Spleen (tissue), 11 donors: ENCODE data around the gene ATP10A. TPM values are rescaled to one million over a fixed set of nuclear protein-coding genes. Genes with fewer than 3 reads are reported as not detected.
"Not testable (repeated sequence)": the region's sequence is repeated elsewhere in the genome, so short reads cannot be mapped to it uniquely, and the experiment has no call there.

Source experiments
- DNase-seq: peaks from one replicate; pipeline ENCODE4 v3.0.0-alpha.2; 2020
- H3K27ac ChIP-seq, 8 donors: fragments of 200-600 bp; sonication (generic) in 7 of 8; 1 replicate in 4 of 8; 2 replicates in 4 of 8; pipeline versions ENCODE4 v1.5.0 to v1.8.0; 2016 to 2021; ENCODE audit warnings: inconsistent platforms in 4 of 8, mild to moderate bottlenecking in 4 of 8, moderate library complexity in 1 of 8
- H3K27me3 ChIP-seq, 7 donors: fragments of 200-600 bp; sonication (generic) in 6 of 7; replicated peaks in 1 of 7; 1 replicate in 4 of 7; 2 replicates in 3 of 7; pipeline versions ENCODE4 v1.5.0 to v1.8.0; 2016 to 2021; ENCODE audit warnings: inconsistent platforms in 3 of 7, mild to moderate bottlenecking in 1 of 7
- H3K36me3 ChIP-seq, 6 donors: fragments of 200-600 bp; sonication (generic) in 5 of 6; 1 replicate in 4 of 6; 2 replicates in 2 of 6; pipeline versions ENCODE4 v1.5.0 to v1.8.0; 2016 to 2021; ENCODE audit warnings: inconsistent platforms in 2 of 6
- H3K4me1 ChIP-seq, 6 donors: fragments of 200-600 bp; sonication (generic) in 5 of 6; 1 replicate in 3 of 6; 2 replicates in 3 of 6; pipeline versions ENCODE4 v1.5.0 to v1.8.0; 2016 to 2021; ENCODE audit warnings: inconsistent platforms in 3 of 6
- H3K4me3 ChIP-seq, 8 donors: fragments of 200-600 bp; sonication (generic) in 7 of 8; 1 replicate in 4 of 8; 2 replicates in 4 of 8; pipeline versions ENCODE4 v1.5.0 to v1.8.0; 2016 to 2021; ENCODE audit warnings: inconsistent platforms in 4 of 8, mild to moderate bottlenecking in 4 of 8, moderate library complexity in 2 of 8
- H3K9me3 ChIP-seq, 8 donors: fragments of 200-600 bp; sonication (generic) in 7 of 8; 1 replicate in 4 of 8; 2 replicates in 4 of 8; pipeline versions ENCODE4 v1.5.0 to v1.8.0; 2016 to 2021; ENCODE audit warnings: inconsistent platforms in 4 of 8
- CTCF ChIP-seq, 11 experiments: fragments of 200-600 bp in 7 of 11; fragments of 450-650 bp in 4 of 11; sonication (generic) in 4 of 11; IDR thresholded peaks in 8 of 11; conservative IDR thresholded peaks in 3 of 11; 1 replicate in 7 of 11; 2 replicates in 4 of 11; pipeline versions ENCODE4 v1.4.0 to v1.8.0; 2016 to 2021; ENCODE audit warnings: antibody characterized with exemption in 11 of 11, inconsistent platforms in 4 of 11, mild to moderate bottlenecking in 1 of 11
- POLR2A ChIP-seq, 3 donors: fragments of 450-650 bp; IDR thresholded peaks; one replicate each; pipeline ENCODE4 v1.5.1; 2017; ENCODE audit warnings: antibody characterized with exemption in 3 of 3, mild to moderate bottlenecking in 1 of 3
- POLR2AphosphoS5 ChIP-seq, 3 donors: sonication (generic); formaldehyde crosslinking; IDR thresholded peaks; one replicate each; pipeline ENCODE4 v1.5.1; 2017; ENCODE audit warnings: antibody characterized with exemption in 3 of 3
- WGBS, 5 donors: extraction: QIAGEN DNeasy Blood & Tissue Kit in 3 of 5; methylation state at CpG; one replicate each; pipeline versions ENCODE4 v1.1.5 to v1.1.7; 2013 to 2018; 5-methylcytosine and 5-hydroxymethylcytosine counted together
- intact Hi-C: fragments of 100-400 bp; cut with DNase I; formaldehyde crosslinking; loops from one replicate; pipeline ENCODE4 v1.15.0; 2023; ENCODE audit warnings: low total_unique reads
- polyA plus RNA-seq, 3 donors: library from polyadenylated mRNA; stranded (reverse); fragments of 200-250 nt; gene quantifications; one replicate each; pipeline ENCODE4 v1.2.1, GENCODE V29; 2013
- total RNA-seq, 7 donors: library from RNA; depleted of rRNA in 3 of 7; stranded (reverse); fragments of >200 nt in 3 of 7; fragmentation: NEBNext Ultra II Directional in 4 of 7; extraction: Animal tissue kit (Norgen Biotek cat#: 25700) in 4 of 7; gene quantifications; one replicate each; pipeline versions ENCODE4 v1.1.0 to v1.2.1, GENCODE V29; 2016 to 2021
- donor health status: healthy with polysubstance abuse.
- donor health status: DM: no; HTN: no; CAD: no; lungs with moderate emphysema.
- donor health status: DM: no; HTN: no; CAD: no.
- donor health status: Bipolar disorder and iron deficiency.
- donor health status: healthy.
- donor health status: DM: no; HTN: no; CAD: no.
- donor health status: DM: yes; HTN: yes; CAD: no.

The ATP10A gene
- total and polyA plus RNA-seq, 10 donors = 0.54 to 8.6 (median 2.7) TPM

GRCh38 chr15:25859838-25860645 lies 3.1 kb downstream of the ATP10A start:
- 75 to 85% (median 80%) methylated on average over 15 of the region's 15 CpGs for WGBS, 5 donors
- Histone ChIP-seq H3K4me1 (peaks cover 6 to 53% (median 23%) of the 10 kb centered on the region in 6 donors), H3K36me3 (no peaks in the 10 kb centered on the region), H3K27ac (peak overlapping the region in 6 of 8 donors; percentile 28 to 77 (median 60)), H3K27me3 (peaks cover 2 to 63% (median 20%) of the 10 kb centered on the region in 7 donors), H3K9me3 (no peaks in the 10 kb centered on the region), H3K4me3 (peak overlapping the region in 2 of 8 donors; percentile 9 to 80)
- intact Hi-C loops = no loop called here
- no peak for TF ChIP-seq POLR2A (IDR thresholded peaks at IDR 0.05)
- peak in 1 of 3 donors; percentile 33 for TF ChIP-seq POLR2AphosphoS5 (IDR thresholded peaks at IDR 0.05)
- no peak for TF ChIP-seq CTCF (IDR thresholded peaks at IDR 0.05 in 8 of 11, conservative IDR thresholded peaks at IDR 0.05 in 3 of 11)
- DNase-seq = no peak

GRCh38 chr15:25858952-25859760 lies 4.0 kb downstream of the ATP10A start:
- Histone ChIP-seq H3K27ac (peak overlapping the region in 4 of 8 donors; percentile 54 to 77 (median 68)), H3K4me1 (peaks cover 6 to 52% (median 23%) of the 10 kb centered on the region in 6 donors), H3K36me3 (no peaks in the 10 kb centered on the region), H3K4me3 (peak overlapping the region in 1 of 8 donors; percentile 80), H3K27me3 (peaks cover 2 to 55% (median 20%) of the 10 kb centered on the region in 7 donors), H3K9me3 (no peaks in the 10 kb centered on the region)
- no peak for TF ChIP-seq POLR2A (IDR thresholded peaks at IDR 0.05)
- TF ChIP-seq POLR2AphosphoS5 (IDR thresholded peaks at IDR 0.05) = no peak
- TF ChIP-seq CTCF (IDR thresholded peaks at IDR 0.05 in 8 of 11, conservative IDR thresholded peaks at IDR 0.05 in 3 of 11) = no peak
- intact Hi-C loops = no loop called here
- WGBS, 5 donors = 43 to 51% (median 47%) methylated on average over 9 to 13 of the region's 13 CpGs
- DNase-seq = no peak

DNA sequence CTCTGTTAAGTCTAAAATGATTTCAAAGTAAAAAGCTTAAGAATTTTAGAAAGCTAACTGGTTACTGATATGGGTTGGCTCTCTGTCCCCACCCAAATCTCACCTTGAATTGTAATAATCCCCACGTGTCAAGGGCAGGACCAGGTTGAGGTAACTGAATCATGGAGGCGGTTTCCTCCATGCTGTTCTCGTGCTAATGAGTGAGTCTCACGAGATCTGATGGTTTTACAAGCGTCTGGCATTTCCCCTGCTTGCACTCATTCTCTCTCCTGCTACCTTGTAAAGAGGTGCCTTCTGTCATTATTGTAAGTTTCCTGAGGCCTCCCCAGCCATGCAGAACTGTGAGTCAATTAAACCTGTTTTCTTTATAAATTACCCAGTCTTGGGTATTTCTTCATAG lies 7.1 kb downstream of the ATP10A start:
- H3K9me3 ChIP-seq, H3K4me3 ChIP-seq, H3K27ac ChIP-seq, H3K36me3 ChIP-seq, DNase-seq, intact Hi-C loops: not testable (repeated sequence)
- H3K27me3 ChIP-seq = peaks cover 0 to 24% (median 0%) of the 10 kb centered on the region in 7 donors
- 67 to 84% (median 72%) methylated on average over 5 of the region's 5 CpGs for WGBS, 5 donors
- H3K4me1 ChIP-seq = peaks cover 0 to 51% (median 10%) of the 10 kb centered on the region in 6 donors

DNA sequence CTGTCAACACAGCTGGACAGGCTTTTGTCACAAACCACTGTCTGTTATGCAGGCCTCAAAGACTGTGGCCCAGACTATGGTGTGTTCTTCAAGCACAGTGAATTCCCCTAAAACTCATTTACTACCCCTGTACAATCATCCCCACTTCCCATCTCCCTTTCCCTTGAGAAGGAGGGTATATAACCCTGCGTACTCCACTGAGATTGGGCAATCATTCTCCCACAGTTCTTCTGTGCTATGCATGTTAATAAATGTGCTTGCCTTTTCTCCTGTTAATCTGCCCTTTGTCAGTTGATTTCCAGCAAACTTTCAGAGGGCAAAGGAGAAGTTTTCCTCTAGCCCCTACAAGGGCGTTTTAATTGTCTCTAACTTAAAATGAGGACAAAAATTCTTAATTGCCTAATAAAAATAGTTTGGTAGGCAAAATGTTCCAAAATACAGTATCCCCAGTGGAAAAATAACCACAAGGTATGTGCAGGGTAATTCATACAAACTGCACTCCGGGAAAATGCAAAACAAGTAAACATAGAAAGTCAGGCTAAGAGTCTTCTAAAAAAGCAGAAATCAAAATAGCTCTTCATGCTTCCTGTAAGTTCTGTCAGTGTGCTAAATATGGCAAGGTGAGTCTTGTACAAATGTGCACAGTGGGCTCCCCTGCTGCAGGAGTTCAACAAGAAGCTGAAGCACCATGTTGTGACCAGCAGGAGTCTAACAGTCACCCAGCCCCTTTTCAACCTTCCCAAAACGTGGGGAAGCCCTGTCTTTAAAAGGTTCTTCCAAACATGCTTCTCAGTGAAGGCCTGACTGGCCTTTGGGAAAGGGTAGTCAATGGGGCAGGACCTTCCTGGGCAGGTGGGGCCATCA lies 10.2 kb downstream of the ATP10A start:
- no peak overlapping the region for H3K27ac ChIP-seq
- no peaks in the 10 kb centered on the region for H3K9me3 ChIP-seq
- H3K27me3 ChIP-seq = peaks cover 0 to 6% (median 0%) of the 10 kb centered on the region in 7 donors
- intact Hi-C loops = no loop called here
- 25 to 41% (median 30%) methylated on average over 4 of the region's 4 CpGs for WGBS, 5 donors
- H3K36me3 ChIP-seq = no peaks in the 10 kb centered on the region
- no peak overlapping the region for H3K4me3 ChIP-seq
- TF ChIP-seq POLR2A (IDR thresholded peaks at IDR 0.05) (no peak), POLR2AphosphoS5 (IDR thresholded peaks at IDR 0.05) (no peak), CTCF (IDR thresholded peaks at IDR 0.05 in 8 of 11, conservative IDR thresholded peaks at IDR 0.05 in 3 of 11) (no peak)
- peaks cover 5 to 52% (median 32%) of the 10 kb centered on the region in 6 donors for H3K4me1 ChIP-seq
- no peak for DNase-seq
